HEK293 (cell line): ENCODE measurements around the gene CD1C.

ENCODE experiments used
- TCF7L2 ChIP-seq: IDR thresholded peaks from 2 replicates; pipeline ENCODE4 v1.6.1; 2011; ENCODE audit warnings: low read depth, mild to moderate bottlenecking, inconsistent platforms, low read length, moderate library complexity, borderline replicate concordance
- ZNF610 ChIP-seq: fragments of 450-650 bp; formaldehyde crosslinking; IDR thresholded peaks from 2 replicates; pipeline ENCODE4 v1.5.1; 2016; ENCODE audit warnings: missing biosample characterization, missing genetic modification characterization, borderline replicate concordance

GRCh38 chr1:158310623-158311022, 20.9 kb downstream of the CD1C start:
- TF ChIP-seq ZNF610 (tag by site-specific recombination) (no peak), TCF7L2 (no peak)
